Esophagus (tissue), 2 donors: ENCODE data around the gene FSIP1. TPM values are rescaled to one million over a fixed set of nuclear protein-coding genes. Genes with fewer than 3 reads are reported as not detected.
A peak's percentile ranks its signal among the peaks of the same experiment; 100 is the strongest.

Source experiments
- H3K27ac ChIP-seq, 2 donors: one replicate each; pipeline ENCODE4 v1.5.1; 2013; ENCODE audit warnings: low read depth in 2 of 2, mild to moderate bottlenecking in 2 of 2, inconsistent platforms in 1 of 2, low read length in 1 of 2, moderate library complexity in 1 of 2
- H3K27me3 ChIP-seq, 2 donors: one replicate each; pipeline ENCODE4 v1.6.1; 2013; ENCODE audit warnings: low read length in 2 of 2, control low read depth in 1 of 2, mild to moderate bottlenecking in 1 of 2; ENCODE audit not compliant: insufficient read depth in 2 of 2, control insufficient read depth in 1 of 2
- H3K36me3 ChIP-seq, 2 donors: one replicate each; pipeline ENCODE4 v1.6.1; 2013; ENCODE audit warnings: low read length in 1 of 2; ENCODE audit not compliant: control insufficient read depth in 2 of 2, insufficient read depth in 2 of 2
- H3K4me1 ChIP-seq, 2 donors: one replicate each; pipeline ENCODE4 v1.6.1; 2013; ENCODE audit warnings: low read length in 1 of 2; ENCODE audit not compliant: control insufficient read depth in 2 of 2, insufficient read depth in 2 of 2
- H3K4me3 ChIP-seq, 2 donors: one replicate each; pipeline ENCODE4 v1.5.1; 2013; ENCODE audit warnings: low read length in 2 of 2, mild to moderate bottlenecking in 2 of 2, low read depth in 1 of 2, moderate library complexity in 1 of 2
- H3K9me3 ChIP-seq, 2 donors: one replicate each; pipeline ENCODE4 v1.6.1; 2013; ENCODE audit warnings: mild to moderate bottlenecking in 2 of 2, low read depth in 1 of 2, low read length in 1 of 2, moderate library complexity in 1 of 2; ENCODE audit not compliant: control insufficient read depth in 2 of 2, insufficient read depth in 1 of 2
- WGBS, 2 donors: extraction: QIAGEN DNeasy Blood & Tissue Kit; methylation state at CpG; one replicate each; pipeline ENCODE4 v1.1.7; 2013; 5-methylcytosine and 5-hydroxymethylcytosine counted together
- polyA plus RNA-seq, 2 donors: library from polyadenylated mRNA; stranded (reverse); fragments of 200-250 nt; gene quantifications; one replicate each; pipeline ENCODE4 v1.2.3, GENCODE V29; 2013
- donor health status: healthy with polysubstance abuse.
- donor health status: Bipolar disorder and iron deficiency.

The FSIP1 gene
- polyA plus RNA-seq, 2 donors: 0.21 to 0.29 TPM

DNA sequence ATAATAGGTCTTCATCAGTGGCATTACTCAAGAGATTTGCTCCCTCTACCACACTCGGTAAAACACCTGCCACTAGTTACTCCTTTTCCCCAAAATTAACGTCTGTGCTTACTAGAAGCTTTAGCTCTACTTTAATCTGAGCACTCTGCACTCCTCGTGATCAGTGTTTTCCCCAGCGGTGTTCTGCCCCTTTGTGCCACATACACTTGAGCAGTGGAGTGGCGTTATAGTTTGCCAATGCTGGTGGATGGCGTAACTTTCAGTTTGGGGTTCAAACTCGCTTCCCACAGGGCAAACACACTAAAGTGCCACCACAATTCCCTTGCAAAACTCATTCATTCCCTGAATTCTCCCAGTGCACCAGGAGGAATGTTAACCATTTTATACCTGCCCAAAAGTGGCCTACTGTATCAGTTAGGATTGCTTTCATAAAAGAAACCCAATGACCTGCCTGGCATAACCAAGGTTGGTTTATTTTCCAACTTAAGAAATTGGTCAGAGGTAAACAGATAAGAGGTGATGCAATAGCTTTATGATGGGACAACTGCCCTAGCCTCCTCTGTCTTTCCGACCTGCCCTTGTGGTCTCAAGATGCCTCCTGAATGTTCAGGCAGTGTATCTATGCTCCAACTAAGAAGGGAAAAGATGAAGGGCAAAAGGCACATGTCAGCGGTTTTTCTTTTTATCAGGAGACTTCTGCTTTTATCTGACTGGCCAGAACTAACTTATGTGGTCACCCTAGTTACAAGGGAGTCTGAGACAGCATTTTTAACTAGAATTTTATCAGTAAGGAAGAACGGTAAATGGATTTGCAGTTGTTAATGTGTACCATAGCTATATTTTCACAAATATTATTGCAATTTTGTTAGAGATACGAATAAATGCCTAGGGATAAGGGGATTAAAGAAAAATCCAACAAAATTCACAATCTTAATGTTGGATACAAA is 83.9 kb downstream of the FSIP1 start:
- WGBS, 2 donors: 92 to 93% methylated on average over 11 of the region's 11 CpGs
- Histone ChIP-seq H3K27ac (no peak overlapping the region), H3K36me3 (no peaks in the 10 kb centered on the region)

DNA sequence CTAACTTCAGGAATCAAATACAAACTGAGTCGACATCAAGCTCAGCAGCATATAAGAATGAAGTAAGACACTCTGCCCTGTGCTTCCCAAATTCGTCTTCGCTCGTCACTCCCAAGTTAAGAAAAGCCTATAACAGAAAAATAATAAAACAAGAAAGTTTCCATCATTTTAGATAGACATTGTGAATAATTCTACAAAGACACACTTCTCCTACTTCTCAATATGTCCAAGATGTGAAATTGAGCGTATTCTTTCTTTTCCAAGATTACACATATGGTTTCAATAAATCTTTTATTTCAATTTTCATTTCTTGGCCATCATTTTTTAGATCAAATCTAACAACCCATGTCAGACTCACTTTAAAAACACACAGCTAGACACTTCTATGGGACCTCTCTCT is 85.1 kb downstream of the FSIP1 start:
- no peaks in the 10 kb centered on the region for H3K36me3 ChIP-seq
- no peaks in the 10 kb centered on the region for H3K4me1 ChIP-seq
- no peaks in the 10 kb centered on the region for H3K9me3 ChIP-seq
- no peak overlapping the region for H3K27ac ChIP-seq
- WGBS, 2 donors: 88 to 96% methylated on average over 5 of the region's 5 CpGs
- H3K27me3 ChIP-seq: no peaks in the 10 kb centered on the region
- H3K4me3 ChIP-seq: no peak overlapping the region

More for the DNA sequence above, 83.9 kb downstream of the FSIP1 start:
- H3K27me3 ChIP-seq: no peaks in the 10 kb centered on the region
- no peaks in the 10 kb centered on the region for H3K4me1 ChIP-seq
- H3K9me3 ChIP-seq: no peaks in the 10 kb centered on the region
- H3K4me3 ChIP-seq: no peak overlapping the region

DNA sequence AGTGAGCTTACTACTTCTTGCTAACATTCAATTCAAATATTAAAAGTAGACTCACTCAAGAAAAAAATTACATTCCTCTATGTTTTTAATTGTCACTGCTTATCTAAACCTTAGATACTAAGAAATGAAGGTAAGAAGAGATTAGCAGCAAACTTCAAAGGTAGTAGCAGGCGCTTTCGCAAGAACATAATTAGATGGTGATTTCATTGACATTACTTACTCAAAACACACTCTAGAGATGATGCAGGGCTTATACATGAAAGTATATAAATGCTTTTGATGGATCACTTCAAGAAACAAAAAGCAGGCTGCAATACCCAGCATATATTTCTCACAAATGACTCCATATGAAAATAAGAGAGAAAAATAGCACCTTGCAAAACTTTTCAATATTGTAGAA is 86.8 kb downstream of the FSIP1 start:
- Histone ChIP-seq H3K27me3 (no peaks in the 10 kb centered on the region), H3K4me1 (no peaks in the 10 kb centered on the region), H3K9me3 (no peaks in the 10 kb centered on the region), H3K27ac (no peak overlapping the region), H3K4me3 (no peak overlapping the region), H3K36me3 (no peaks in the 10 kb centered on the region)
- 82 to 84% methylated on average over 2 of the region's 2 CpGs for WGBS, 2 donors

DNA sequence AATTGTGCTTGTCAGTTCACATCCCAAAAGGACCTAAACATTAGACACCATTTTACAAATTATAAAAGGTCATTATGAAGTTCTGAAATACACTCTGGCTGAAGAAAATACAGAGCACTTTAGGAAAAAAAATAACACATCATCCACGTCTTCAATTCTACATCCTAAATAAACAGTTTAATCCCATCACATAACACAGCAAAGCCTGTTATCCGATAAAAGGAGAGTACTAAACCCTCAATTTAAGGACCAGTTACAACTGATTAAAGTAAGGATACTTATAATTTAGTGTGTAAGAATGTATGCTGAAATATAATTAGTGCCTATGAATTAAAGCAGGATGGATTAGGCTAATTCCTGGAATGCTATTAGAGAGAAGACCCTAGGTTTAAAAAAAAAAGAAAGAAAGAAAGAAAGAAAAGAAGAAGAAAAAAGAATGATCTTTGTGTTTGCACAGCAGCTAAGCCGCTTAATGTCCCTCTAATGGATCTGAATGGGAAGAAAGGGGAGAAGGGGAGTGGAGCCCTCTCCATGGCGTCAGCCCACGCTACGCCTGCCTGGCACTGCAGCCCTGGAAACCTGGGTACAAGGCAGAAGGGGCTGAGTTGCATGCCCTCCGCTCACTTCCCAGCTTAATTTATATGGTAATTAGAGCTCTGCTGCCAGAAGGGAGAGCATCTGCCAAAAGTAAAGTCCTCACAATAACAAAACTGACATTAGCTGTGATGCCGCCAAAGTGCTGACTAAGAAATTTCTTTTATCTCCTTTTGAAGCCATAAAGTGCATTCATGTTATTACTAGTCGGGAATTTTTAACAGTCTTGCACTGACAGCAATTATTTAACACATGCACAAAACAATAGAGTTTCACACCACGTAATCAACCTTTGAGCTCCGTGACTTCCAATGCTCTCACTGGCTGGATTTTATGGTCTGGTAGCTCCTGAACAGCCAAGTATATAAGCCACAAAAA is 90.0 kb downstream of the FSIP1 start:
- H3K27me3 ChIP-seq: no peaks in the 10 kb centered on the region
- H3K4me3 ChIP-seq: no peak overlapping the region
- 26 to 36% methylated on average over 11 of the region's 11 CpGs for WGBS, 2 donors
- no peaks in the 10 kb centered on the region for H3K9me3 ChIP-seq
- no peaks in the 10 kb centered on the region for H3K4me1 ChIP-seq
- H3K36me3 ChIP-seq: no peaks in the 10 kb centered on the region
- H3K27ac ChIP-seq: peak overlapping the region; percentile 43 to 68

DNA sequence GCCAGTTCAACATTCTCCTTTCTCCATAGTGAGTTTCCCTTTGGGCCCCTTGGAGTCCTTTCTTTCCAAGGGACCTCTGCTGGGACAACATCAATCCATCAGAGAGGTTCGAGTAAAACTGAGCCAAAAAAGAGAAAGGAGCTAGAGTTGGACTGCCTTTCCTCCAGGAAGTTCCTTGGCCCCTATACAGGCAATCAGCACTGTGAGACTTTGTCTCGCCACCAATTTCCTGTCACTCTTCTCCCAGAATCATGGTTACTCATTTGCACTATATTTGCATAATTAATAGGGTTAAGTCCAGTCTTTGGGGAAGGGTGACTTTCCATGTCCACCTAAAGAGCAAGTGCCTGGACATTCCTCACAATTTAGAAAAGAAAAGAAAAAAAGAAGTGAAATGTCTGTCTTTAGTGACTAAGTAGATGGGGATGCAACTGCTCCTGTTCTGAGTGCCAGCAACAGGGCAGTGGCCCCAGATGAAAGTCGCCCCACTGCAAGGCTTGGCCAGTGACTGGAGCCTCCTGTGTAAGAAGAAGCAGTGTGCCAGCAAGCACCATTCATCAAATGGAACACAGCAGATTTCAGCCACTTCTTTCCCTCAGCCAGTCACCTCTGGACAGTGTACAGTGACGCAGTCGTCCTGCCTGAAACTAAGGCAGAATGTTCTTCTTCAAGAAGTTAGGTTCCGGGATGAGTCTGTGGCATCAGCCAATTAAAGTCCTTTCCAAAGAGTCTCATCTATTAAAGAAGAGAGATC is 91.6 kb downstream of the FSIP1 start:
- WGBS, 2 donors: 71 to 78% methylated on average over 6 of the region's 6 CpGs
- Histone ChIP-seq H3K27ac (peak overlapping the region in 1 of 2 donors; percentile 24), H3K9me3 (no peaks in the 10 kb centered on the region), H3K4me3 (no peak overlapping the region), H3K4me1 (no peaks in the 10 kb centered on the region), H3K27me3 (no peaks in the 10 kb centered on the region), H3K36me3 (no peaks in the 10 kb centered on the region)

DNA sequence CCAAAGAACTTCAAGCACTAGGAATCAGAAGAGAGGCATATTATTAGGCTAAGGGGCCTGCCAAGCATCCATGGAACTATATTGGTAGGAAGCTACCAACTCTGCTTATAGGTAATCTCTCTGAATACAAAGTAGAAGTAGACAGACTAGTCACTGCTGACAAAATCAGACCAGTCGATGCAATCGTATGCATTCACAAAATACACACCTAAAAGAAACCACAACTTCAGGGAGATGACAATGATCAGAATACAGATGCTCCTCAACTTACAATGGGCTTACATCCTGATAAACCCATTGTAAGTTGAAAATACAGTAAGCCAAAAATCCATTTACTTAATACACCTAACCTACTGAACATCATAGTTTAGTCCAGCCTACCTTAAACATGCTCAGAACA is 94.7 kb downstream of the FSIP1 start:
- H3K9me3 ChIP-seq: no peaks in the 10 kb centered on the region
- H3K4me3 ChIP-seq: no peak overlapping the region
- H3K4me1 ChIP-seq: no peaks in the 10 kb centered on the region
- H3K27me3 ChIP-seq: no peaks in the 10 kb centered on the region
- no peaks in the 10 kb centered on the region for H3K36me3 ChIP-seq
- H3K27ac ChIP-seq: no peak overlapping the region
- 88 to 91% methylated on average over 2 of the region's 2 CpGs for WGBS, 2 donors

DNA sequence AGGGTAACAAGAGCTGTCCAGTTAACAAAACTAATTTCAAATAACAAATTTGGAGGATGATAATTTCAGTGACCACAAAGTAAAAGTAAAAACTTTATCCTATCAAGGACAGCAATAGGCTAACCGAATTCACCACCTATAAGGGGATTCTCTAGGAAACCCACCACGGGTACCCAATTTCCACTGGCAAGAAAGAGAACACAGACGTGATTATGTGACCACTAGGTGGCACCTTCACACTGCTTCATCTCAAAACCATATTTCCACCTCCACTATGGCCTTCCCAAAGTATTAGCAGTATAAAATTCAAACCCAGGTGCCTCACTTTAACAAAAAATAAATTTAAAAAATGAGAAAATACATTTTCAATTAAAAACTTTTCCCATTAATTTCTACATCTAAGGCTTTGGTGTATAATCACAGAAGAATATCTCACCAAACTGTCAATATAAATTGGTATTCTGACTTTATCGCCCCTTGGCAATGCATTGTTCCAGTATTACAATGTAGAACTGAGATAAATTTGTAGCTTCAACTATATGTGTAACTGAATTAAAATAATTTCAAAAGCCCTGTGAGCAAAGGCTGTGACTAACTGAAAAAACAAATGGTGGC is 96.5 kb downstream of the FSIP1 start:
- Histone ChIP-seq H3K36me3 (no peaks in the 10 kb centered on the region), H3K27me3 (no peaks in the 10 kb centered on the region), H3K4me3 (no peak overlapping the region), H3K27ac (no peak overlapping the region), H3K9me3 (no peaks in the 10 kb centered on the region), H3K4me1 (no peaks in the 10 kb centered on the region)
- WGBS, 2 donors: 25 to 26% methylated on average over 4 of the region's 4 CpGs

DNA sequence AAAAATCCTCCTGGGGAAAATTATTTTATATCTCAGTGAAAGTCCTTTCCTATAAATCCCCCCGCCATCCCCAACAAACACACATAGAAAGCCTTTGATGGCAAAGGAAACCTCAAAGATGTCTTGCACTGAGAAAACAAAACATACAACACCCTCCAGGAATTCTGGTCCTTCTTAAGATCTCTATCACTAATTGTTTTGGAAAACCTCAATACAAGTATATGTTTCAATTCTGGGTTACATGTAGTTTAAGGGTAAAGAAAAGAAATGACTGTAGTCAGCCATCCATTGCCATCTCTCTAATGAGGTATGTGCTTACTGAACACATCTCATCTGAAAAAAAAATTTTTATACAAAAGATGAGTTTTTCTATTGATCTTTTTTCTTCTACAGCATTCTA is 97.3 kb downstream of the FSIP1 start:
- no peaks in the 10 kb centered on the region for H3K36me3 ChIP-seq
- H3K4me3 ChIP-seq: no peak overlapping the region
- H3K4me1 ChIP-seq: no peaks in the 10 kb centered on the region
- H3K27ac ChIP-seq: no peak overlapping the region
- no peaks in the 10 kb centered on the region for H3K9me3 ChIP-seq
- no peaks in the 10 kb centered on the region for H3K27me3 ChIP-seq
- 89 to 90% methylated on average over 1 of the region's 1 CpG for WGBS, 2 donors

DNA sequence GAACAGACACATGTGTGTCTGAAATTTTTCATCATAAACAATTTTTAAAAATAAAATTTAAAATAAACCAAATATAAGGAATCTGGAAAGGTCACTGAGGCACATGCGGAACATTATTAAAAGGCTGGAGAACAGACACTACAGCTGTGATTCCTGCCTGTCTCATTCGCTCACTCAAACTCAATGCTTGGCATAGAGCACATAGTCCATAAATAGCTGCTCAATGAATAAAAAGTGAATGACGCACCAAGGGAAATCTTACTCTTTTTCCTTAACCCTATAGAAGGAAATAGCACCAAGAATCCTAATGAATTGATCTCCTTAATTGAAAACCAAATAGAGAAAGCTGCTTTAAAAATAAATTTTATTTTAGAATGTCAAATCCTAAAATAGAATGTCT is 98.4 kb downstream of the FSIP1 start:
- Histone ChIP-seq H3K4me3 (no peak overlapping the region), H3K36me3 (no peaks in the 10 kb centered on the region), H3K9me3 (no peaks in the 10 kb centered on the region), H3K27me3 (no peaks in the 10 kb centered on the region), H3K27ac (no peak overlapping the region), H3K4me1 (no peaks in the 10 kb centered on the region)
- WGBS, 2 donors: 50 to 54% methylated on average over 3 of the region's 3 CpGs
